Fibroblast of gingiva (primary cell): Measurements from ENCODE around the gene OTOA.
"Not testable (repeated sequence)": the region's sequence is repeated elsewhere in the genome, so short reads cannot be mapped to it uniquely, and the experiment has no call there.

Source experiments
- DNase-seq: peaks from one replicate; pipeline ENCODE4 v3.0.0-alpha.2; 2011; ENCODE audit warnings: low read depth

The OTOA gene

DNA sequence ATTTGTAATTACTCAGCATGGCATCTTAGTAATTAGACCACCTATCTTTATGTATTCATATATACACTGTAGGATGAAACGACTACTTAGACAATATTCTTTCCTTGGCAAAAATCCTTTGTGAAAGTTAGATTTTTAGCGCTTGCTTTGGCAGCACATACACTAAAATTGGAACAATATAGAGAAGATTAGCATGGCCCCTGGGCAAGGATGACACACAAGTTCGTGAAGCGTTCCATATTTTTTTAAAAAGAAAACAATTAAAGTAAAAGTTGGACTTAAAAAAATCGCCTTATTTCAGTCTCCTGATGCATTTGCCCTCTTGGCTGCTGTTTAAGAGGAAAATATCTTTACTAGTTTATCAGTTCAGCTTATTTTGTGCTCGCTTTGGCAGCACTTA lies 21.9 kb upstream of the OTOA start:
- no peak for DNase-seq

DNA sequence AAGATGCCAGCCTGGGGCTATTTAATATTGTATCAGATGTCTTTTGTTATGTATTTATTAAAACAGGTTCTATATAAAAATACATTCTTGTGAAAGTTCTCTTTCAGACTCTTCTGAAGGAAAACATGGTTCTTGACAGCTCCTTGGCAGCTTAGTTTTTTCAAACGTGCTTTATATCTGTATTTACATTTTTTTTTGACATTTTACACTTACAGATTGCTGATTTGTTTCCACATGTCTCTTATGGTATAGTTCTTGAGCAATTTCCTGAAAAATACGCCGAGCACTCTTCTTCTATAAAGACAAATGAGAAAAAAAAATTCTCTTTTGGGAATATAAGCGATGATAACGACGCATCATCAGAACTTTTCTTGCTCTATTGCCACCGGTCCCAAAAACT lies 20.9 kb upstream of the OTOA start:
- DNase-seq = no peak

DNA sequence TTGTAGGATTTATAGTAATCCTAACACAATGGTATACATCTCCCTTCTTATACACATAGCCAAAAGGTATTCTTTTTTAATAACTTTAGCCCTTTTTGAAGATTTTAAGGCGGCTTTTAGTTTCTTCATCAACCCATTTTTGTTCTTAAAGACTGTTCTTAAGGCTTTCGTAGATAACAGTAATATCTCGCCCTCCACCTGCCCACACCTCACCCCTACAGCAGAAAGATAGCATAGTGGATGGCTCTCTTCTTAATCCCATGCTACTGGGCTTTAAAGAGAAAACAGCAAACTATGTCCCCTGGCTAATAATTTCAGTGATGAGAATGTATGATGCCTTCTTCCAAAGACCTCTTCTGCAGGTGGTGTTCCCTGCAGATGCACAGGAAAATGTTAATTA lies 20.0 kb upstream of the OTOA start:
- DNase-seq = no peak

DNA sequence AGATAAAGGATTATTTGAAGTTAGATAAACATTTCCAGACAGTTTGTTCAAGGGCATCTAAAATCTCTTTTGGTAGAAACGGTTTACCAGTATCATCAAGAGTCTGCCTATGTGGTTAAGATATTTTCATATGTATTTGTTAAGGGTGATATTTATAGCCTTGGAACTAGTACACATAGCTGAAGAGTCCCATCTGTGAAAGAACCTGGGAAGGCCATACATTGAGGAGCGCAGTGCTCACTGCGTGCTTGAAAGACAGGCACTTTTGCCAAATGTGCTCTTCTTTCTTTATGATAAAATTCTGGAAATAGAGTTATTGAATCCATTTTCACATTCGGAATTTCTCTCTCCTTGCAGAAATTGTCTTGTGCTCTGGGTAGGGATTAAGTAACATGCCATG lies 19.1 kb upstream of the OTOA start:
- DNase-seq = no peak

DNA sequence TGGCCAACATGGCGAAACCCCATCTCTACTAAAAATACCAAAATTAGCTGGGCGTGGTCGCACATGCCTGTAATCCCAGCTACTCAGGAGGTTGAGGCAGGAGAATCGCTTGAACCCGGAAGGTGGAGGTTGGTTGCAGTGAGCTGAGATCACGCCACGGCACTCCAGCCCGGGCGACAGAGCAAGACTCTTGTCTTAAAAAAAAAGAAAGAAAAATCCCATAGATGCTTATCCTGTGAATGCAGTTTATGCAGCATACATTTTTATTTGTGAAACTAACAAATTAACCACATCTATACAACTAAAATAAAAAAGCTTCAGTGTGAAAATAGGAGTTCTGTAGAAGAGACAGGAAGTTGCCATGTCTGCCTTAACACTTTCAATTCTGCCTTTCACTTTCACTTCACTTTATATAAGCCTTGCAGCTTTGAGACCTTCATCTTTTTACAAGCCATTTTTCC lies 18.5 kb upstream of the OTOA start:
- no peak for DNase-seq

DNA sequence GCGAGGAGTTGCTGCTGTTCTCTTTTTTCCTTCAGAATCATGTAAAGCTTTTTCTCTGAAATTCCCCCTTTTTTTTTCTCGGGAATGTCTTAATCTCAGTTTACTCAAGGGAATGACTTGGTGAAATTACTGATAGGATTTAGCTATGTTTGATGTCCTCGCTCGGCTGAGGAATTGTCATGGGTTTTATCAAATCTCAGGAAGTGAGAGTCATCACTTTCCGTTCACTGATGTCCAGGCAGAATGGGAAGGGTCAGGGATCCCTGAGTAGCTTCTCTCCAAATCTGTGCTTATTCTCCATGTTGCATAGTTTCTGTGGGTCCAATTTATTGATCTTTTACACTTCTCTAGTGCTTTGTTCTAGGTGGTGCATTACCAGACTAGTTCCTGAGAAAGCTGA lies 17.7 kb upstream of the OTOA start:
- no peak for DNase-seq

DNA sequence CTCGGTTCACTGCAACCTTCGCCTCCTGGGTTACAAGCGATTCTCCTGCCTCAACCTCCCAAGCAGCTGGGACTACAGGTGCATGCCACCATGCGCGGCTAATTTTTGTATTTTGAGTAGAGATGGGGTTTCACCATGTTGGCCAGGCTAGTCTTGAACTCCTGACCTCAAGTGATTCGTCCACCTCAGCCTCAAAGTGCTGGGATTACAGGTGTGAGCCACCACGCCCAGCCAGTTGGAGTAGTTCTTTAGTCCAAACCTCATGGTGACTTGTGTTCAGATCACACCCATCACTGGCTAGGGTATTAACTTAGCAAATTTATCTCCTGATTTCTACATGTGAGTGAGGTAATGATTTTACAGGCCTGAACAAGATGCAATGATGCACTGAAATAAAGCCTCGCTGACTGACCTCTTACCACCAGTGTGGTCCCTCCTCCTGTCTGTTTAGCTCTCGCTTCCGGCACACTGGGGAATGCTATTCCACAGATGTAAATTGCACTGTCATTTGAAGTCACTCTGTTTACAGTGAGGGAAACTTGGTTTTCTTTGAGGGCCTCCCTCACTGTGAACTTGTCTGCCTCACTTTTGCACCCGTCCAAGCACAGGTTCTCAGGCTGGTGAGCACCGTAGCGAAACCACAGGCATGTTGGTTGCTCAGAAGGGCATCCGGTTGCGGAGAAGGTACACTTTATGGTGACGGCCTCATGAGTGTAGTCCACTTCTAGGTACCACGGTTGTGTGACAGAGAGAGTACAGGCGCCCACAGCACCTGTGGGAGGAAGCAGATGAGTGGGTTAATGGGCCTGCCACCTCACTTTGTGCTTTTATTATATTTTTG lies 16.8 kb upstream of the OTOA start:
- no peak for DNase-seq

DNA sequence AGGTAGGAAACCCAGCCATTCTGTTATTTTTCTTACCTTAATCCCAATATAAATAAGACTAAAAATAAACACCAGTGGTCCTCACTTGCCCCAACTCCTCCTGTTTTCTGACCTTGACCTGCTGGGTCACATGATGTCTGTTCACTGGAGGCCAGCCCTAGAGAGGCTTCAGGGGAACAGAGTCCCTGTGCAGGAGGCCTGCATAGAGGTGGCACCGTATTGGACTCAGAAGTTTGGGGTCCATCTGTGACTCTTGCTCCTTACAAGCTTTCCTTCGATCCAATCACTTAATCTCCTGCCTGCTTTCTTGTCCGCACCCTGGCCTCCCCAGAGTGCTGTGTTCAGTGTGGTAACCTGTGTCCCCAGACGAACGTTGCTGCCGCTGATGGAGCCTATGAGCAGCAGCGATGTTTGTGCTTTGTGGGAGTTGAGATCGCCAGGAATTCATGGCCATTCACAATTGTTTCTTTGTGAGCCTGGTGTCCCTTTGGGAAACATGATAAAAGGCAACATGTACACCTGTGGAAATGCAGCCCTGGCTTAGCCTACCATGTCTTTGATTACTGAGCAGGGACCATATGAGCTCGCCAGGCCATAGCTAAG lies 16.1 kb upstream of the OTOA start:
- DNase-seq = no peak

DNA sequence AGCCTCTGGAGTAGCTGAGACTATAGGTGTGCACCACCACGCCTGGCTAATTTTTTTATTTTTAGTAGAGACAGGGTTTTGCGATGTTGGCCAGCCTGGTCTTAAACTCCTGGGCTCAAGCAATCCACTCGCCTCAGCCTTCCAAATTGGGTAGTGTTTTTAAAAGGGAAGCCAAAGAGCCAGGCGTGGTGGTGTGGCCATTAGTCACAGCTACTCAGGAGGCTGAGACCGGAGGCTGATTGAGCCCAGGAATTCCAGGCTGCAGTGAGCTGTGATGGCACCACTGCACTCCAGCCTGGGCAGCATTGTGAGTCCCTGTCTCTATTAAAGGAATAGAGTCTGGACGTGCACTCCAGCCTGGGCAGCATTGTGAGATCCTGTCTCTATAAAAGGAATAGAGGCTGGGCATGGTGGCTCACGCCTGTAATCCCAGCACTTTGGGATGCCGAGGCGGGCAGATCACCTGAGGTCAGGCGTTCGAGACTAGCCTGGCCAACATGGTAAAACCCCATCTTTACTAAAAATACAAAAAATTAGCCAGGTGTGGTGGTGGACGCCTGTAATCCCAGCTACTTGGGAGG lies 13.9 kb upstream of the OTOA start:
- DNase-seq = not testable (repeated sequence)

DNA sequence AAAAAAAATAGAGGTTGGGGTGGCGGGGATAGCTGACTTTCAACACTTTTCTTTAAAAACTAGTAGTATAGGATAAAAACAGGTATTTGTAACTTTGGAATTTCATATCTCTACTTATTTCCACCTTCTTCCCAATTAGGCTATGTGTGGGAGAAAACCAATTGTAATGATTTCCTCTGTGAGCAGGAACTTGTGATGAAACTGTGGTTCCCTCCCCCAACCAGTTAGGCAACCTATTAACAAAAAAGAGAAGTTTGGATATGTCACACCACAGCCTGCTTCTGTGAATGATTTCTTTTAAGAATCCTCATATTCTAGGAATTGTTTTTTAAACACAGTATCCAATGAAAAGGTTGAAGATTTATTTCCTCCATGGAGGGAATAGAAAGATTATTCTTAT lies 13.2 kb upstream of the OTOA start:
- peak; percentile 13 for DNase-seq

DNA sequence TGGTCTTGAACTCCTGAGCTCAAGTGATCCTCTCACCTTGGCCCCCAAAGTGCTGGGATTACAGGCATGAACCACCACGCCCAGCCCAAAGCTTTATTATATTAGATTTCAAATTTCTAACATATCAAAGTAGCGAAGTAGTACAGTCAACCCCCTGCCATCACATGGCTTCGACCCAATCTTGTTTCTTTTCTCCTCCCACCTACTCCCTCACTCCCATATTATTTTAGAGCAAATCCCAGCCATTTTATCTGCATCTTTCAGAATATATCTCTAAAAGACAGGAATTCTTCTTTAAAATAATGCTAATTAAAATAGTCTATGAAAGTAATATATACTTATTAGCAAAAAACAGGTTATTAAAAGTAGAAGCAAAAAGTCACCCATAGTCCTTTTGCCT lies 12.3 kb upstream of the OTOA start:
- no peak for DNase-seq

DNA sequence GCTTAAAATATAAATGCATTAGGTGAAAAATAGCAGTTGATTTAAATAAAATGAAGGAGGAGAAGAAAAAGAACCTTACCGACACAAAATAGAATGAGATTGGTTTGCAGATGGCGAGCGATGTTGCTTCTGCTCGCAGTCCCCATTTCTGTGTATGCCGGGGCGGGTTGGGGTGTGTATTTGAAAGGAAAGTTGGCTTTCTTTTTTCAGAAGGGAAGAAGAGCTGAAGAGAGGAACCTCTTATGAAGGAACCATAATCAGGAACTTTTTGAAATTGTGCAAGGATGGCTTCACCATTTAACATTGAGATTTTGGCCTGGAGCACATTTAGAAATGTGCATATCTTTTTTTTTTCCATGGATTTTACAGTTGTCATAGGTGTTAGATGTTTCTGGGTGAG lies 11.3 kb upstream of the OTOA start, which contains the start of gene IGSF6:
IGSF6 (minus strand) TSS at position 156 of the 400 bp plus-strand sequence; CDS start at position 146, 10 bp downstream.
- DNase-seq = no peak

DNA sequence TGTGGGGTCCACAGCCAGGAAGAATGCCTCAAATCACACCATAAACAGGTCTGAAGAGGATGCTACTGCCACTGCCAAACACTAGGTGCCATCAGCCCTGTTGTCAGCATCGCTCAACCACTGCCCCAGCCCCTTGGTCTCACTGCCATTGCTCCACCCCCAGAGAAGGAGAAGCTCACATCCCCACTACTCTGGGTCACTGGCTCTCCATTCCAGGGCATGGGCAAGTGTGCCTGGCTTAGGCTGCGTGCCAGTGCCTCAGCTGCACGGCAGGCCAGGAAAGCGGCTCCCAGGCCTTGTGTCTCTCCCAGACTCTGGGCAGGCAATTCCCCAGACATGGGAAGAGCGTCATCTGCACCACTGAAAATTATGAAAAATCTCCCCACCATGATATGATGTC lies 10.2 kb upstream of the OTOA start:
- no peak for DNase-seq

DNA sequence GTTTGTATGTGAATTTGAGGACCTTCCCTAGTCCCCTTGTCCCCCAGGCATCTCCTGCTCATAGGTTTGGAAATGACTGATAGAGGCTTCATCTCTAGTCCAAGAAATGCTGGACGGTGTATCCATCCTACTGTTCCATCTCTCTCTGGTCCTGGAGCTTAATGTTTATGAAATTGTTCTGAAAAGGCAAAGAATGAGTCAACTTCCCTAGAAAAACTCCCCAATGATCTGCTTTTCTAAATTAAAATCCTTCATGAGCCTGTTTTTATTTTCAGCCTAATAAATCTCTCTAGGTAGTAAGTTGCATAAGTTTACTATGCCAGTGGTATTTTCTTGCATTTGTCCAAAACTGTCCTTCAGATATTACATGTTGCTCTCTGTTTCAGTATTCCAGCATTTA lies 9.3 kb upstream of the OTOA start:
- DNase-seq = no peak

DNA sequence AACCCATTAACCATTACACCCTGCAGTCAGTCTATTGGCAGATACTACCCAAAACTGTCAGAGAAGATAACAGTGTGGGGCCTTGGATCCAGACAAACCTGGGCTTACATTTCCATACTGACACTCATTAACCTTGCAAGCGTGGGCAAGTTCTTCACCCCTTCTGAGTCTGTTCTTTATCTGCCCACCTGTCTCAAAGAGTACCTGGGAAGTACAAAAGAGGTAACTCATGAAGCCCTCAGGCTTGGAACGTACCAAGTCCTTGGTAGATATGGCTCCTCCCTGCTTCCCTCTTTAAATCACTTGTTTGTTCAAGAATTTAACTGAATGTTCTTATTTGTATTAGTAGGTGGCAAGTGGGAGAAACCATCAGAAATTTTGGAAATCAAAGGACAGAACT lies 8.9 kb upstream of the OTOA start:
- DNase-seq = no peak

DNA sequence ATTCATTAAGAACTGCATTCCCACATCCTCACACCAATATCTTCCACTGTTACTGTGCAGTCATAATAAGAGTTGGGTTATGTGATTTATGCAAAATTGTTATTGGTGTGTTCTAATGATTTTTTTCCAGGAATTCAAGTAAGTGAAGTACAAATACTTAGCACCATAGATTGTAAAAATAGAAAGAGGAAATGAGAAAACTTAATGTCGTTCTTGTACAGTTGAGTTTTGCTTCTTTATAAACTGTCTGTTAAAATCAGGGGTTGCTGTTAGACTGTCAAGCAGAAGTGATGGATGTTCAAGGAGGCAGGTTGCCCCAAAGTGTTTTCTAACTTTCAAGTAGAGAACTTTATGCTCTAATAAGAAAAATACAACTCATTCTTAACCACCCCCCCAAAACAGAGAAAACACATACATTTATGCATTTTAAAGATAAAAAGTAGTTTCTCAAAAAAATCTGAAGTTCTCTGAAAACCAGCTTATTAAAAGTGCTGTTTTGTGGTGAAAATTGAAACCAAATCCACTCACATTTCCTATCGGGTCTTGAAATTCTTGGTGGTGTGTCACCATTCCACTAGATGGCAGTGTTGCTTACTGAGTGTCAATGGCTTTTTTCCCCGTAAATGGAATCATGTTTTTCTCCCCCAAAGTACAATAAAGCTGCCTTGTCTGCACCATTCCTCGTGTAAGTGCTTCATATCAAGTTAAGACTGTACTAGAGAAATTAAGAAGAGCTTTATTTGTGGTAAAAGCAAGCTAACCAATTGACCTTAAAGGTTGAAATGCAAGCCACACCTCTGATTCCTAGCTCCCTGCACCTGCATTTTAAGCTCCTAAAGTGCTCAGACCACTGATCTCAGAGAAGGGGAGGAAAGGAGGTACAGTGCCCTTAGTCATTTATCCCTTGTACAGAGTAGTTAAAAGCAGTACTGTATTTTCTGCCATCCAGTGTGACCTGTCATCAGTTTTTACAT lies 6.7 kb upstream of the OTOA start:
- peak; percentile 48 for DNase-seq

DNA sequence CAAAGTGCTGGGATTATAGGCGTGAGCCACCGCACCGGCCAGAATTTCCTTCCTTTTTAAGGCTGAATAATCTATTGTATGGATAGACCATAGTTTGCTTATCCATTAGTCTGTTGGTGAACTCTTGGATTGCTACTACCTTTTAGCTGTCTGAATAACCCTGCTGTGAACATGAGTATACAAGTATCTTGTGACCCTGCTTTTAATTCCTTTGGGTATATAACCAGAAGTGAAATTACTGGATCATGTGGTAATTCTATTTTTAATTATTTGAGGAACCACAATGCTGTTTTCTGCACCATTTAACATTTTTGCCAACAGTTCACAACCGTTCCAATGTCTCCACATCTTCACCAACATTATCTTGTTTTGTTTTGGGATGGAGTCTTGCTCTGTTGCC lies 4.6 kb upstream of the OTOA start:
- no peak for DNase-seq

DNA sequence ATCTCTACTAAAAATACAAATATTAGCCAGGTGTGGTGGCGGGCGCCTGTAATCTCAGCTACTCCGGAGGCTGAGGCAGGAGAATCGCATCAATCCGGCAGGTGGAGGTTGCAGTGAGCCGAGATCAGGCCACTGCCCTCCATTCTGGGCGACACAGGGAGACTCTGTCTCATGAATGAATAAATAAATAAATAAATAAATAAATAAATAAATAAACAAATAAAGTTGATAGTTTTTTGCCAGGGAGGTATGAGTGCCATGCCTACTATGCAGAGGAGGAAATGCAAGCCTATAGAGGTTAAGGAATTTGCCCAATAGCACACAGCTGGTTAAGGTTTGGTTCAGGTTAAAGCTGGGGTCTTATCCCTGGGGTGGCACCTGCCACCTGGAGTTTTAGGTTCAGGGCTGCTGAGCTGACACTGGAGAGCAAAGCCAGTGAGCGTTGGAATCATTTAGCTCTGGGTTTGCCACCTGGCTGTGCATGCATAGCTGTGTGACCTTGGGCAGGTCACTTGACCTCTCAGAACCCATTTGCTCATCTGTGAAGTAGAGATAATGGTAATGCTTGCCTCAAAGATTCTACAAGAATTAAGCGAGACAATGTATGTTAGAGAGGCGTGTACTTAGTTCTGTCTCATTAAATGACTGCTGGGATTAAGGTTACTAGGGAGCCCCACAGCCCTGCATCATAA lies 1.2 kb downstream of the OTOA start:
- DNase-seq = no peak

DNA sequence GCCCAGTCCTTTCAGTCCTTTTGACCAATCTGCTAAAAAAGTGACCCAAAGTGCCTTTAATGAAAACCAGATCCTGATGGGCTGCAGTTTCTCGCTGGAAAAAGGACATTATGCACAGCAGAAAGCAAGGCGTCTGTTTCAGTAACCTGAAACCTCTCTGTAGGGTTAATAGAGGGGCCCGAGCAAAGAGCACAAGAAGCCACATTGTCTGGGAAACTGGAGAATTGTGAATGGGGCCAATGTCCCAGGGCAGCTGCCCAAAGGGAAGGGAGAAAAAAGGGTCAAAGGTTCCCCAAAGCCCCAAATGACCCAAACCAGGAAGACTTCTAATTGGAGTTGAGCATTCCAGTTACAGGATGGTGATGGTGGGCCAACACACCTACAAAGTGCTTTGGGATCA lies 3.0 kb downstream of the OTOA start:
- peak; percentile 2 for DNase-seq

DNA sequence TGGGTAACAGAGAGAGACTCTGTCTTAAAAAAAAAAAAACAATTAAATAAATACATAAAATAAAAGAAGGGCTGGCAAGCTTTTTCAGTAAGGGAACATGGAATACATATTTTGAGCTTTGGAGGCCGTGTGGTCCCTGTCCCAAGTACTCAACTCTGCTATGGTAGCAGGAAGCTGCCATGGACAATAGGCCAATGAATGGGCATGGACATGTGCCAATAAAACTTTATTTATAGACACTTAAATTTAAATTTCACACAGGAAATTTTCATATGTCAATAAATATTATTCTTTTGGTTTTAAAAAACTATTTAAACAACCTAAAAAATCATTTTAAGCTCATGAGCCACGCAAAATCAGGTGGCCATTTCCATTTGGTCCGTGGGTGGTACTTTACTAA lies 3.8 kb downstream of the OTOA start:
- DNase-seq = no peak

DNA sequence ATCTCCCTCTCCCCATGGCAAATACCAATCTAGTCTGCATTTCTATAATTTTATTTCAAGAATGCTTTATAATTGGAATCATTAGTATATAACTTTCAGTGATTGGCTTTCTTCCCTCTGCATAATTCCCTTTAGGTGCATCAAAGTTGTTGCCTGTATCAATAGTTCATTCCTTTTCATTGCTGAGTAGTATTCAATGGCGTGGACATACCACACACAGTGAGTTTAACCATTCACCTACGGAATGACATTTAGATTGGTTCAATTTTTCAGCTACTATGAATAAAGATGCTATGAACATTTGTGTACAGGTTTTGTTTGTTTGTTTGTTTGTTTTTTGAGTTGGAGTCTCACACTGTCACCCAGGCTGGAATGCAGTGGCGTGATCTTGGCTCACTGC lies 9.7 kb downstream of the OTOA start:
- DNase-seq = no peak

DNA sequence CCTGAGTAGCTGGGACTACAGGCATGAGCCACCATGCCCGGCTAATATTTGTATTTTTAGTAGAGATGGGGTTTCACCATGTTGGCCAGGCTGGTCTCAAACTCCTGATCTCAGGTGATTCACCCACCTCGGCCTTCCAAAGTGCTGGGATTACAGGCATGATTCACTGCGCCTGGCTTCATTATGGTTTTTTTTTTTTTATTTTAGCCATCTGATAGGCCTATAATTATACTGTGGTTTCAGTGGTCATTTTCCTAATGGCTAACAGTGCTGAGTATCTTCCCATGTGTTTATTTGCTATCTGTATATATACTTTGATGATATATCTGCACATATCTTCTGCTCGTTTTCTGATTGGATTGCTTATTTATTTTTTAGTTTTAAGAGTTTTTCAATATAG lies 10.7 kb downstream of the OTOA start:
- not testable (repeated sequence) for DNase-seq
